ENCODE measurements around the gene CAB39. TPM values are rescaled to one million over a fixed set of nuclear protein-coding genes. Genes with fewer than 3 reads are reported as not detected.

The CAB39 gene
- total and polyA plus RNA-seq, 2 of the 8 experiments (the other 6 are each of a cell fraction or from before 2014, with no cell fraction given) = 16.4 to 50.5 TPM

DNA sequence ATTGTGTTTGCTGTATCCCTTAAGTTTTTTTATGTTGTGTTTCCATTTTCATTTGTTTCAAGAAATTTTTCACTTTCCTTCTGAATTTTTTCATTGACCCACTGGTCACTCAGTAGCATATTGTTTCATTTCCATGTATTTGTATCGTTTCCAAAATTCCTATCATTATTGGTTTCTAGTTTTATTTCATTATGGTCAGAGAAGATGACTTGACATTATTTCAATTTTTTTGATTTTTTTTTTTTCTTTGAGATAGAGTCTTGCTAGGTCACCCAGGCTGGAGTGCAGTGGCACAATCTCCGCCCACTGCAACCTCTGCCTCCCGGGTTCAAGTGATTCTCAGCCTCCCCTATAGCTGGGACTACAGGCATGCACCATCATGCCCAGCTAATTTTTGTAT, 11.3 kb upstream of the CAB39 start (continued):
- TF ChIP-seq, protein P1, sequence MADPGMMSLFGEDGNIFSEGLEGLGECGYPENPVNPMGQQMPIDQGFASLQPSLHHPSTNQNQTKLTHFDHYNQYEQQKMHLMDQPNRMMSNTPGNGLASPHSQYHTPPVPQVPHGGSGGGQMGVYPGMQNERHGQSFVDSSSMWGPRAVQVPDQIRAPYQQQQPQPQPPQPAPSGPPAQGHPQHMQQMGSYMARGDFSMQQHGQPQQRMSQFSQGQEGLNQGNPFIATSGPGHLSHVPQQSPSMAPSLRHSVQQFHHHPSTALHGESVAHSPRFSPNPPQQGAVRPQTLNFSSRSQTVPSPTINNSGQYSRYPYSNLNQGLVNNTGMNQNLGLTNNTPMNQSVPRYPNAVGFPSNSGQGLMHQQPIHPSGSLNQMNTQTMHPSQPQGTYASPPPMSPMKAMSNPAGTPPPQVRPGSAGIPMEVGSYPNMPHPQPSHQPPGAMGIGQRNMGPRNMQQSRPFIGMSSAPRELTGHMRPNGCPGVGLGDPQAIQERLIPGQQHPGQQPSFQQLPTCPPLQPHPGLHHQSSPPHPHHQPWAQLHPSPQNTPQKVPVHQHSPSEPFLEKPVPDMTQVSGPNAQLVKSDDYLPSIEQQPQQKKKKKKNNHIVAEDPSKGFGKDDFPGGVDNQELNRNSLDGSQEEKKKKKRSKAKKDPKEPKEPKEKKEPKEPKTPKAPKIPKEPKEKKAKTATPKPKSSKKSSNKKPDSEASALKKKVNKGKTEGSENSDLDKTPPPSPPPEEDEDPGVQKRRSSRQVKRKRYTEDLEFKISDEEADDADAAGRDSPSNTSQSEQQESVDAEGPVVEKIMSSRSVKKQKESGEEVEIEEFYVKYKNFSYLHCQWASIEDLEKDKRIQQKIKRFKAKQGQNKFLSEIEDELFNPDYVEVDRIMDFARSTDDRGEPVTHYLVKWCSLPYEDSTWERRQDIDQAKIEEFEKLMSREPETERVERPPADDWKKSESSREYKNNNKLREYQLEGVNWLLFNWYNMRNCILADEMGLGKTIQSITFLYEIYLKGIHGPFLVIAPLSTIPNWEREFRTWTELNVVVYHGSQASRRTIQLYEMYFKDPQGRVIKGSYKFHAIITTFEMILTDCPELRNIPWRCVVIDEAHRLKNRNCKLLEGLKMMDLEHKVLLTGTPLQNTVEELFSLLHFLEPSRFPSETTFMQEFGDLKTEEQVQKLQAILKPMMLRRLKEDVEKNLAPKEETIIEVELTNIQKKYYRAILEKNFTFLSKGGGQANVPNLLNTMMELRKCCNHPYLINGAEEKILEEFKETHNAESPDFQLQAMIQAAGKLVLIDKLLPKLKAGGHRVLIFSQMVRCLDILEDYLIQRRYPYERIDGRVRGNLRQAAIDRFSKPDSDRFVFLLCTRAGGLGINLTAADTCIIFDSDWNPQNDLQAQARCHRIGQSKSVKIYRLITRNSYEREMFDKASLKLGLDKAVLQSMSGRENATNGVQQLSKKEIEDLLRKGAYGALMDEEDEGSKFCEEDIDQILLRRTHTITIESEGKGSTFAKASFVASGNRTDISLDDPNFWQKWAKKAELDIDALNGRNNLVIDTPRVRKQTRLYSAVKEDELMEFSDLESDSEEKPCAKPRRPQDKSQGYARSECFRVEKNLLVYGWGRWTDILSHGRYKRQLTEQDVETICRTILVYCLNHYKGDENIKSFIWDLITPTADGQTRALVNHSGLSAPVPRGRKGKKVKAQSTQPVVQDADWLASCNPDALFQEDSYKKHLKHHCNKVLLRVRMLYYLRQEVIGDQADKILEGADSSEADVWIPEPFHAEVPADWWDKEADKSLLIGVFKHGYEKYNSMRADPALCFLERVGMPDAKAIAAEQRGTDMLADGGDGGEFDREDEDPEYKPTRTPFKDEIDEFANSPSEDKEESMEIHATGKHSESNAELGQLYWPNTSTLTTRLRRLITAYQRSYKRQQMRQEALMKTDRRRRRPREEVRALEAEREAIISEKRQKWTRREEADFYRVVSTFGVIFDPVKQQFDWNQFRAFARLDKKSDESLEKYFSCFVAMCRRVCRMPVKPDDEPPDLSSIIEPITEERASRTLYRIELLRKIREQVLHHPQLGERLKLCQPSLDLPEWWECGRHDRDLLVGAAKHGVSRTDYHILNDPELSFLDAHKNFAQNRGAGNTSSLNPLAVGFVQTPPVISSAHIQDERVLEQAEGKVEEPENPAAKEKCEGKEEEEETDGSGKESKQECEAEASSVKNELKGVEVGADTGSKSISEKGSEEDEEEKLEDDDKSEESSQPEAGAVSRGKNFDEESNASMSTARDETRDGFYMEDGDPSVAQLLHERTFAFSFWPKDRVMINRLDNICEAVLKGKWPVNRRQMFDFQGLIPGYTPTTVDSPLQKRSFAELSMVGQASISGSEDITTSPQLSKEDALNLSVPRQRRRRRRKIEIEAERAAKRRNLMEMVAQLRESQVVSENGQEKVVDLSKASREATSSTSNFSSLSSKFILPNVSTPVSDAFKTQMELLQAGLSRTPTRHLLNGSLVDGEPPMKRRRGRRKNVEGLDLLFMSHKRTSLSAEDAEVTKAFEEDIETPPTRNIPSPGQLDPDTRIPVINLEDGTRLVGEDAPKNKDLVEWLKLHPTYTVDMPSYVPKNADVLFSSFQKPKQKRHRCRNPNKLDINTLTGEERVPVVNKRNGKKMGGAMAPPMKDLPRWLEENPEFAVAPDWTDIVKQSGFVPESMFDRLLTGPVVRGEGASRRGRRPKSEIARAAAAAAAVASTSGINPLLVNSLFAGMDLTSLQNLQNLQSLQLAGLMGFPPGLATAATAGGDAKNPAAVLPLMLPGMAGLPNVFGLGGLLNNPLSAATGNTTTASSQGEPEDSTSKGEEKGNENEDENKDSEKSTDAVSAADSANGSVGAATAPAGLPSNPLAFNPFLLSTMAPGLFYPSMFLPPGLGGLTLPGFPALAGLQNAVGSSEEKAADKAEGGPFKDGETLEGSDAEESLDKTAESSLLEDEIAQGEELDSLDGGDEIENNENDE (IDR thresholded peaks at IDR 0.05; ENCODE audit: insufficient replicate concordance, low read length) = no peak
- TF ChIP-seq SP2 (IDR thresholded peaks at IDR 0.05; ENCODE audit: low read length) = no peak

Measured in H1 (cell line).